ENCODE data around the gene MACF1.
"Not testable (repeated sequence)": the region's sequence is repeated elsewhere in the genome, so short reads cannot be mapped to it uniquely, and the experiment has no call there.

The MACF1 gene

GRCh38 chr1:39178541-39179431, 25.7 kb upstream of the MACF1 start:
- no peak for DNase-seq

GRCh38 chr1:39181311-39181710, 23.2 kb upstream of the MACF1 start:
- DNase-seq: no peak

GRCh38 chr1:39182804-39183203, 21.7 kb upstream of the MACF1 start:
- DNase-seq: no peak

GRCh38 chr1:39183503-39184353, 20.8 kb upstream of the MACF1 start:
- no peak for DNase-seq

- DNase-seq: no peak
These were observed 20.1 kb upstream of the MACF1 start for GRCh38 chr1:39184354-39184818.

- DNase-seq: no peak
These were observed 17.0 kb upstream of the MACF1 start for GRCh38 chr1:39187275-39188046.

GRCh38 chr1:39189592-39190041, 14.9 kb upstream of the MACF1 start:
- no peak for DNase-seq

GRCh38 chr1:39190096-39190495, 14.4 kb upstream of the MACF1 start:
- no peak for DNase-seq

- no peak for DNase-seq
These were observed 10.0 kb upstream of the MACF1 start for GRCh38 chr1:39194398-39195051.

- DNase-seq: no peak
These were observed 9.1 kb upstream of the MACF1 start for GRCh38 chr1:39195166-39196111.

GRCh38 chr1:39196244-39197215, 8.0 kb upstream of the MACF1 start:
- no peak for DNase-seq

GRCh38 chr1:39199593-39199992, 4.9 kb upstream of the MACF1 start:
- DNase-seq: no peak

- DNase-seq: no peak
These were observed 746 bp downstream of the MACF1 start for GRCh38 chr1:39205102-39205780.

- DNase-seq: no peak
These were observed 1.4 kb downstream of the MACF1 start for GRCh38 chr1:39205781-39206464.

GRCh38 chr1:39208360-39208759, 3.9 kb downstream of the MACF1 start:
- DNase-seq: not testable (repeated sequence)

GRCh38 chr1:39210649-39211048, 6.2 kb downstream of the MACF1 start:
- no peak for DNase-seq

- no peak for DNase-seq
These were observed 8.0 kb downstream of the MACF1 start for GRCh38 chr1:39212499-39212898.

- no peak for DNase-seq
These were observed 9.1 kb downstream of the MACF1 start for GRCh38 chr1:39213511-39214002.

All from cortex of kidney (tissue), 1 donor.